ENCODE data around the gene E2F4.

DNA sequence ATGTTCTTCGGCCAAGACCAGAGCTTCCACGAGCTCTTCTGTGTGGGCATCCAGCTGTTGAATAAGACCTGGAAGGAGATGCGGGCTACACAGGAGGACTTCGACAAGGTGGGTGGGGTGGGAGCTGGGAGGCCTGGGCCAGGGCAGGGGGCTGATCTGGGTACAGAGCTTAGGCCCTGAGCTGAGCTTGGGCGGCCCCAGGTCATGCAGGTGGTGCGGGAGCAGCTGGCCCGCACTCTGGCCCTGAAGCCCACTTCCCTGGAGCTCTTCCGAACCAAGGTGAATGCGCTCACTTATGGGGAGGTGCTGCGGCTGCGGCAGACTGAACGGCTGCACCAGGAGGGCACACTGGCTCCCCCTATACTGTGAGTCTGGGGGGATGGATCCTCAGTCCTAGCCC is 10.5 kb downstream of the E2F4 start:
- no peak for TF ChIP-seq POLR2A (IDR thresholded peaks at IDR 0.05)
- TF ChIP-seq, protein P1, sequence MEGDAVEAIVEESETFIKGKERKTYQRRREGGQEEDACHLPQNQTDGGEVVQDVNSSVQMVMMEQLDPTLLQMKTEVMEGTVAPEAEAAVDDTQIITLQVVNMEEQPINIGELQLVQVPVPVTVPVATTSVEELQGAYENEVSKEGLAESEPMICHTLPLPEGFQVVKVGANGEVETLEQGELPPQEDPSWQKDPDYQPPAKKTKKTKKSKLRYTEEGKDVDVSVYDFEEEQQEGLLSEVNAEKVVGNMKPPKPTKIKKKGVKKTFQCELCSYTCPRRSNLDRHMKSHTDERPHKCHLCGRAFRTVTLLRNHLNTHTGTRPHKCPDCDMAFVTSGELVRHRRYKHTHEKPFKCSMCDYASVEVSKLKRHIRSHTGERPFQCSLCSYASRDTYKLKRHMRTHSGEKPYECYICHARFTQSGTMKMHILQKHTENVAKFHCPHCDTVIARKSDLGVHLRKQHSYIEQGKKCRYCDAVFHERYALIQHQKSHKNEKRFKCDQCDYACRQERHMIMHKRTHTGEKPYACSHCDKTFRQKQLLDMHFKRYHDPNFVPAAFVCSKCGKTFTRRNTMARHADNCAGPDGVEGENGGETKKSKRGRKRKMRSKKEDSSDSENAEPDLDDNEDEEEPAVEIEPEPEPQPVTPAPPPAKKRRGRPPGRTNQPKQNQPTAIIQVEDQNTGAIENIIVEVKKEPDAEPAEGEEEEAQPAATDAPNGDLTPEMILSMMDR (IDR thresholded peaks at IDR 0.05) = no peak

Measured in heart left ventricle (tissue), 13 donors.